MCF 10A (cell line): ENCODE measurements around the gene KRT10. TPM values are rescaled to one million over a fixed set of nuclear protein-coding genes. Genes with fewer than 3 reads are reported as not detected.

ENCODE experiments used
- BruUV-seq: library from RNA; stranded (reverse); fragments of 400-500 nt; replicated peaks from 2 replicates; lab custom pipeline; 2021; lab: Mats Ljungman, UMichigan
- CTCF ChIA-PET: fragments of 300-600 bp; sonication (Branson Sonifier 250); formaldehyde crosslinking; extraction: SDS; loops from one replicate; lab custom pipeline; 2021; ENCODE audit warnings: antibody characterized with exemption, inconsistent platforms; lab: Yijun Ruan, JAX
- POLR2A ChIA-PET: fragments of 300-600, 350-650 bp; sonication (Branson Sonifier 250); formaldehyde crosslinking; extraction: SDS; loops from one replicate; lab custom pipeline; 2020; ENCODE audit warnings: antibody characterized with exemption, inconsistent platforms; lab: Yijun Ruan, JAX
- DNase-seq: peaks from one replicate; pipeline ENCODE4 v3.0.0-alpha.2; 2018; ENCODE audit not compliant: unreplicated experiment
- H3K27ac Mint-ChIP-seq: one replicate; pipeline ENCODE4 v1.8.0; 2022; ENCODE audit warnings: mild to moderate bottlenecking, low read depth, mixed read lengths; ENCODE audit not compliant: unreplicated experiment
- H3K27me3 Mint-ChIP-seq: one replicate; pipeline ENCODE4 v1.8.0; 2022; ENCODE audit warnings: mixed read lengths; ENCODE audit not compliant: insufficient read depth, unreplicated experiment
- H3K36me3 Mint-ChIP-seq: one replicate; pipeline ENCODE4 v1.8.0; 2022; ENCODE audit warnings: mild to moderate bottlenecking, moderate library complexity, mixed read lengths; ENCODE audit not compliant: insufficient read depth, unreplicated experiment
- H3K4me1 Mint-ChIP-seq: one replicate; pipeline ENCODE4 v1.8.0; 2022; ENCODE audit warnings: mixed read lengths; ENCODE audit not compliant: insufficient read depth, unreplicated experiment
- H3K4me3 Mint-ChIP-seq: one replicate; pipeline ENCODE4 v1.8.0; 2022; ENCODE audit warnings: mild to moderate bottlenecking, moderate library complexity, mixed read lengths; ENCODE audit not compliant: unreplicated experiment
- H3K9me3 Mint-ChIP-seq: one replicate; pipeline ENCODE4 v1.8.0; 2022; ENCODE audit warnings: mixed read lengths; ENCODE audit not compliant: unreplicated experiment
- intact Hi-C: fragments of 100-400 bp; cut with micrococcal nuclease; formaldehyde crosslinking; loops from 2 replicates; pipeline ENCODE4 v1.14.1; 2022
- total RNA-seq: library from RNA; stranded (reverse); gene quantifications from 2 replicates; pipeline ENCODE4 v1.2.3, GENCODE V29; 2022
- TF ChIP-seq, protein P1 (sequence below): fragments of 200-600 bp; IDR thresholded peaks from one replicate; pipeline ENCODE4 v1.8.0; 2022; ENCODE audit warnings: antibody characterized with exemption, mild to moderate bottlenecking; ENCODE audit not compliant: unreplicated experiment

The KRT10 gene
- total RNA-seq, 1 experiment from 2014 or later = 95.5 TPM

DNA sequence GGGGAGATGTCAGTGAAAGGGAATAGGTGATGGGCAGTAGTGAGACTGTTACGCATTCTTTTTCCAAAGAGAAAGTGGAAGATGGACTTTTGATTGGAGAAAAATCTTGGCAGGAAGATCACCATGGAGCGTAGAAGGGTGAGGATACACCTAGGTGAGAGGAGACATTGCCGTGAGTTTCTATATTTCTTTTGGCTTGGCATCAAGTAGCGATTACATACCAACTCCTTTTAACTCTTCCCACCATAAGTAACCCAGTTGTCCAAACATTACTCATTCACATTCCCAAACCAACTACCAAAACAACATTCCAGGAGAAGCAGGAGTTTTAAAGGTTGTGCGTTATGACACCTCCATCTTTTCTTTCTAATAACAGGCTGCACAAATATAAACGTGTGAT is 11.9 kb downstream of the KRT10 start:
- TF ChIP-seq, protein P1, sequence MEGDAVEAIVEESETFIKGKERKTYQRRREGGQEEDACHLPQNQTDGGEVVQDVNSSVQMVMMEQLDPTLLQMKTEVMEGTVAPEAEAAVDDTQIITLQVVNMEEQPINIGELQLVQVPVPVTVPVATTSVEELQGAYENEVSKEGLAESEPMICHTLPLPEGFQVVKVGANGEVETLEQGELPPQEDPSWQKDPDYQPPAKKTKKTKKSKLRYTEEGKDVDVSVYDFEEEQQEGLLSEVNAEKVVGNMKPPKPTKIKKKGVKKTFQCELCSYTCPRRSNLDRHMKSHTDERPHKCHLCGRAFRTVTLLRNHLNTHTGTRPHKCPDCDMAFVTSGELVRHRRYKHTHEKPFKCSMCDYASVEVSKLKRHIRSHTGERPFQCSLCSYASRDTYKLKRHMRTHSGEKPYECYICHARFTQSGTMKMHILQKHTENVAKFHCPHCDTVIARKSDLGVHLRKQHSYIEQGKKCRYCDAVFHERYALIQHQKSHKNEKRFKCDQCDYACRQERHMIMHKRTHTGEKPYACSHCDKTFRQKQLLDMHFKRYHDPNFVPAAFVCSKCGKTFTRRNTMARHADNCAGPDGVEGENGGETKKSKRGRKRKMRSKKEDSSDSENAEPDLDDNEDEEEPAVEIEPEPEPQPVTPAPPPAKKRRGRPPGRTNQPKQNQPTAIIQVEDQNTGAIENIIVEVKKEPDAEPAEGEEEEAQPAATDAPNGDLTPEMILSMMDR = no peak
- Mint-ChIP-seq H3K27ac (peak overlapping the region; percentile 70), H3K4me1 (peaks cover 22% of the 10 kb centered on the region), H3K36me3 (no peaks in the 10 kb centered on the region), H3K27me3 (no peaks in the 10 kb centered on the region), H3K4me3 (peak overlapping the region; percentile 58), H3K9me3 (peaks cover under 1% of the 10 kb centered on the region)
- POLR2A ChIA-PET = interaction anchor here (0.6 to 2.7 kb wide), 11 partner anchors 8 to 857 kb away, joined by 3 to 19 read pairs (median 4); partner anchors contain the start of gene KRT10
- intact Hi-C loops = no loop called here
- CTCF ChIA-PET = interaction anchor here (1.2 kb wide), 1 partner anchor 838 kb away, joined by 3 read pairs; no protein-coding TSS in a partner anchor
- BruUV-seq = no TSS peak
- peak; percentile 90 for DNase-seq

DNA sequence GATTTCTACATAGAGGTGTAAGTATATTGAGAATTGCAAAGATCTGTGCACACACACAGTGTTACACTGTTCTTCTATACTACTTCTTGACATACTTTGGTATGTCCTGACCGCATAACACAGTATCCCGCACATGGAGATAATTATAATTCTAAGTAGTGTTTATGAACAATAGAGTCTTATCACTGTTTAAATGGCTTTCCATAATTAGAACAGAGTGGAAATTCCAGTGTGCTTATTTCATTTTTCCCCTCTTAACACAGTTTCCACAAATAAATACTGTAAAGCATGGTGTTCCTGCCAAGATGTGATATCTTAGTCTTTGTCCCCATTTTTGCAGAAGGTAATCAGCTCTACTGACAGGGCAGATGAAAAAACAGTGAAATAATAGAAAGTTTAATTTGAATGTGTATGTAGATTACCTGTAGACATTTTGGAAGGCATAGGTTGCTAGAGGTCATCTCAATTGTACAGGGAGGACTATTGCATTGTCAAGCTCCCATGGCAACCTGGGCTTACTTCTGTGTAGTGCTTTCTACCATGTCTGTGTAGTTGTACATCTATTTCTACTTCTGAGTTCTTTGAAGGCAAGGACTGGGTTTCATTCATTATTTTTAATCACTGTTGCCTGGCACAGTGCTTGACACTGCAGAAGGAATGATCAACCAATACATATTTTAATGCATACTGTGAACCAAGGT is 12.5 kb downstream of the KRT10 start:
- peaks cover 22% of the 10 kb centered on the region for H3K4me1 Mint-ChIP-seq
- intact Hi-C loops = no loop called here
- POLR2A ChIA-PET = interaction anchor here (0.6 to 2.7 kb wide), 10 partner anchors 9 to 843 kb away, joined by 3 to 19 read pairs (median 4); partner anchors contain the start of gene KRT15
- CTCF ChIA-PET = interaction anchor here (0.7 to 1.3 kb wide), 7 partner anchors 19 to 856 kb away, joined by 3 read pairs; no protein-coding TSS in a partner anchor
- H3K36me3 Mint-ChIP-seq = no peaks in the 10 kb centered on the region
- peak overlapping the region; percentile 70 for H3K27ac Mint-ChIP-seq
- peak overlapping the region; percentile 58 for H3K4me3 Mint-ChIP-seq
- TF ChIP-seq, protein P1 = no peak
- no peaks in the 10 kb centered on the region for H3K27me3 Mint-ChIP-seq
- no TSS peak for BruUV-seq
- peaks cover 7% of the 10 kb centered on the region for H3K9me3 Mint-ChIP-seq
- no peak for DNase-seq

DNA sequence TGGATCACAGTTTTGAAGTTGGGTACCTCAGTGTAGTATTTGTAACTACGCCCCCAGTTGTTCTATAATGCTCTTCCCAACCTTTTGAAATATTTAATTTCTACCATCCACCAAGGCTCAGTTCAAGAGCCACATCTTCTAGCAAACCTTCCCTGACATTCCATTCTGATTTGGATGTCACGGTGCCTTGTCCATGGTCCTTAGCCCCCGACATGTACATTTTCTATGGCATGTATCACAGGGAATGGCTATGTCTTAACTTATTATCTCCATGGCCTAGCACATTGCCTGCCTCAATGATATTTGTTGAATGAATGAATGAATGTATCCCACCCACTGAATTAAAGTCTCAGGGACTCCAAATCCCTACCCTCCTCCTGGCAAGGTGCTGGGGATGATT is 16.3 kb downstream of the KRT10 start:
- no peak for DNase-seq
- intact Hi-C loops = no loop called here
- no peak overlapping the region for H3K4me3 Mint-ChIP-seq
- H3K36me3 Mint-ChIP-seq = no peaks in the 10 kb centered on the region
- no peaks in the 10 kb centered on the region for H3K27me3 Mint-ChIP-seq
- no peak overlapping the region for H3K27ac Mint-ChIP-seq
- H3K9me3 Mint-ChIP-seq = peaks cover 7% of the 10 kb centered on the region
- TF ChIP-seq, protein P1 = no peak
- CTCF ChIA-PET = interaction anchor here (0.6 to 2.4 kb wide), 6 partner anchors 51 to 857 kb away, joined by 3 to 10 read pairs (median 4); no protein-coding TSS in a partner anchor
- peaks cover 13% of the 10 kb centered on the region for H3K4me1 Mint-ChIP-seq
- POLR2A ChIA-PET = interaction anchor here (0.7 to 1.9 kb wide), 4 partner anchors 14 to 708 kb away, joined by 3 to 6 read pairs (median 4); partner anchors contain the start of gene KRT12
- no TSS peak for BruUV-seq

DNA sequence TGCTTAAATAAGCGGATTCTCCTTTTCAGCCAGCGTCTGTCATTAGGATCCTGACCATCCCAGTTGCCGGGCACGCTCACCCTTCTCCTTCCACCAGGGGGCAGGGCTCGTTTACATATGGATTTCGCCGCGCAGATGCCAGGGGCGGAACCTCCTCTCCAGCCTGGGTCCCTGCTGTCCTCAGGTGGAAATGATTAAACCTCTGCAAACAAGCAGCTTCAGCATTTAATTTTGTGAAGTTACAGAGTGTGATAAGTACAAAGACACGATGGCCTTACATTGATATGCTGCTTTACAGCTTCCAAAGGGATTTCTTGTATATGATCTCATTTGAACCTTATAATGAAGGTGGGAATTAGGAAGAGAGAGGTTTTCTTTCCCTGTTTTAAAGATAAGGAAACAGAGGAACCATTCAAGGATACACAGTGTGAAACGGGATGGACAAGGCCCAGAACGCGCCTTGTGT is 18.8 kb downstream of the KRT10 start:
- H3K4me3 Mint-ChIP-seq = no peak overlapping the region
- TF ChIP-seq, protein P1 = peak; percentile 86
- BruUV-seq = no TSS peak
- intact Hi-C loops = loop anchor here (1.0 to 5.0 kb wide), 7 partner anchors 54 to 863 kb away; no protein-coding TSS in a partner anchor
- CTCF ChIA-PET = interaction anchor here (0.5 to 2.8 kb wide), 16 partner anchors 24 to 865 kb away, joined by 3 to 16 read pairs (median 4); no protein-coding TSS in a partner anchor
- POLR2A ChIA-PET = interaction anchor here (0.6 to 1.8 kb wide), 9 partner anchors 15 to 178 kb away, joined by 3 to 8 read pairs (median 3); no protein-coding TSS in a partner anchor
- H3K9me3 Mint-ChIP-seq = peaks cover 7% of the 10 kb centered on the region
- H3K27me3 Mint-ChIP-seq = no peaks in the 10 kb centered on the region
- H3K4me1 Mint-ChIP-seq = no peaks in the 10 kb centered on the region
- H3K36me3 Mint-ChIP-seq = no peaks in the 10 kb centered on the region
- peak; percentile 84 for DNase-seq
- H3K27ac Mint-ChIP-seq = no peak overlapping the region
